K562 (cell line): ENCODE results near the gene GPR4. TPM values are rescaled to one million over a fixed set of nuclear protein-coding genes. Genes with fewer than 3 reads are reported as not detected.

Experiments
- ARHGAP35 ChIP-seq: fragments of 450-650 bp; IDR thresholded peaks from 2 replicates; pipeline ENCODE4 v1.6.1; 2018; ENCODE audit not compliant: partially characterized antibody
- ARID1B ChIP-seq: fragments of 450-650 bp; IDR thresholded peaks from 2 replicates; pipeline ENCODE4 v1.6.1; 2016; ENCODE audit warnings: antibody characterized with exemption, mild to moderate bottlenecking, inconsistent platforms
- CREB1 ChIP-seq, 2 experiments: sonication (generic) in 1 of 2; formaldehyde crosslinking in 1 of 2; IDR thresholded peaks; 2 replicates each; pipeline versions ENCODE4 v1.6.1 to v1.8.0; 2012 to 2022; ENCODE audit warnings: inconsistent platforms in 1 of 2, mild to moderate bottlenecking in 1 of 2, missing genetic modification reagents in 1 of 2, moderate library complexity in 1 of 2
- ELF1 ChIP-seq: fragments of 200-800 bp; sonication (Bioruptor generic); IDR thresholded peaks from 2 replicates; pipeline ENCODE4 v1.6.1; 2016; ENCODE audit warnings: missing genetic modification characterization, missing compliant biosample characterization
- FOSL1 ChIP-seq: fragments of 200-800 bp; sonication (Bioruptor generic); conservative IDR thresholded peaks from 2 replicates; pipeline ENCODE4 v1.6.1; 2016; ENCODE audit warnings: missing genetic modification characterization, missing compliant biosample characterization
- GTF2E2 ChIP-seq: fragments of 200-800 bp; sonication (Bioruptor generic); IDR thresholded peaks from 2 replicates; pipeline ENCODE4 v1.6.1; 2016; ENCODE audit warnings: missing genetic modification characterization, missing compliant biosample characterization
- HDAC3 ChIP-seq: fragments of 450-650 bp; IDR thresholded peaks from 2 replicates; pipeline ENCODE4 v1.6.1; 2018; ENCODE audit warnings: borderline replicate concordance, mild to moderate bottlenecking, moderate library complexity; ENCODE audit not compliant: partially characterized antibody
- MTA2 ChIP-seq: fragments of 450-650 bp; IDR thresholded peaks from 2 replicates; pipeline ENCODE4 v1.6.1; 2016; ENCODE audit warnings: low read depth
- NR2C2 ChIP-seq, 2 experiments: fragments of 200-800 bp in 1 of 2; sonication (Bioruptor generic) in 1 of 2; sonication (generic) in 1 of 2; formaldehyde crosslinking in 1 of 2; IDR thresholded peaks; 2 replicates each; pipeline versions ENCODE4 v1.6.1 to v1.8.0; 2016 to 2022; ENCODE audit warnings: mild to moderate bottlenecking in 1 of 2, missing compliant biosample characterization in 1 of 2, missing genetic modification characterization in 1 of 2, missing genetic modification reagents in 1 of 2
- PATZ1 ChIP-seq: fragments of 250-450 bp; sonication (Bioruptor Pico); IDR thresholded peaks from 2 replicates; pipeline ENCODE4 v1.5.0; 2020; ENCODE audit warnings: mild to moderate bottlenecking, borderline replicate concordance
- POLR2AphosphoS5 ChIP-seq: IDR thresholded peaks from 2 replicates; pipeline ENCODE4 v1.6.1; 2011; ENCODE audit warnings: mild to moderate bottlenecking, low read depth, low read length, moderate library complexity; ENCODE audit not compliant: control insufficient read depth, insufficient read depth
- POLR2G ChIP-seq: fragments of 200-400 bp; formaldehyde crosslinking; IDR thresholded peaks from 2 replicates; pipeline ENCODE4 v1.6.1; 2017; ENCODE audit warnings: low read depth, mild to moderate bottlenecking, antibody characterized with exemption, low read length, moderate library complexity
- RBFOX2 ChIP-seq: fragments of 200-400 bp; formaldehyde crosslinking; IDR thresholded peaks from 2 replicates; pipeline ENCODE4 v1.6.1; 2017; ENCODE audit warnings: low read depth, mild to moderate bottlenecking, low read length, moderate library complexity
- SRSF7 ChIP-seq: fragments of 200-400 bp; formaldehyde crosslinking; optimal IDR thresholded peaks from 2 replicates; pipeline ENCODE3; 2017; ENCODE audit warnings: mild to moderate bottlenecking, low read depth, low read length
- TFAP4 ChIP-seq: sonication (generic); formaldehyde crosslinking; IDR thresholded peaks from 2 replicates; pipeline ENCODE4 v1.8.0; 2022; ENCODE audit warnings: missing genetic modification reagents, mild to moderate bottlenecking, moderate library complexity, borderline replicate concordance
- ZNF124 ChIP-seq: sonication (generic); formaldehyde crosslinking; IDR thresholded peaks from 2 replicates; pipeline ENCODE4 v1.8.1; 2022; ENCODE audit warnings: missing genetic modification reagents
- ZNF212 ChIP-seq: fragments of 450-650 bp; formaldehyde crosslinking; IDR thresholded peaks from 2 replicates; pipeline ENCODE4 v1.4.0; 2020; ENCODE audit warnings: mild to moderate bottlenecking
- ZNF408 ChIP-seq: fragments of 250-450 bp; sonication (Bioruptor Pico); IDR thresholded peaks from 2 replicates; pipeline ENCODE4 v1.4.0; 2020; ENCODE audit warnings: low read depth, mild to moderate bottlenecking, moderate library complexity
- ZNF830 ChIP-seq: fragments of 250-450 bp; sonication (Bioruptor Pico); IDR thresholded peaks from 2 replicates; pipeline ENCODE4 v1.5.0; 2021; ENCODE audit warnings: mild to moderate bottlenecking
- polyA plus RNA-seq, 8 experiments: library from polyadenylated mRNA; depleted of rRNA in 4 of 8; stranded (reverse) in 5 of 8; unstranded in 3 of 8; fragments of >200 nt; fragmentation: Nextera tagmentation in 2 of 8; fragmentation: Illumina TruSeq in 1 of 8; extraction: Ambion mirVana in 2 of 8; extraction: Trizol in 1 of 8; gene quantifications; 2 replicates each; pipeline versions ENCODE4 v1.2.1 to v1.2.3, GENCODE V29; 2011 to 2014; ENCODE audit warnings: inconsistent platforms in 1 of 8, missing spikeins in 1 of 8
- total RNA-seq, 7 experiments: library from RNA; depleted of rRNA in 6 of 7; stranded (reverse); fragments of >200 nt in 6 of 7; fragmentation: Illumina TruSeq in 2 of 7; extraction: Trizol in 2 of 7; gene quantifications; 2 replicates each; pipeline versions ENCODE4 v1.2.1 to v1.2.3, GENCODE V29; 2011 to 2021; ENCODE audit warnings: low replicate concordance in 1 of 7
- TF ChIP-seq, protein P1 (sequence below), 3 experiments: fragments of 200-800 bp in 1 of 3; sonication (Bioruptor generic) in 1 of 3; sonication (generic) in 1 of 3; formaldehyde crosslinking in 1 of 3; IDR thresholded peaks; 2 replicates each; pipeline versions ENCODE4 v1.6.1 to v1.8.0; 2016 to 2022; ENCODE audit warnings: mild to moderate bottlenecking in 2 of 3, missing compliant biosample characterization in 2 of 3, missing genetic modification characterization in 2 of 3, missing genetic modification reagents in 1 of 3
- TF ChIP-seq, protein P2 (sequence below): fragments of 450-650 bp; IDR thresholded peaks from 2 replicates; pipeline ENCODE4 v1.6.1; 2016

Gene GPR4
- total and polyA plus RNA-seq, 9 of the 15 experiments (the other 6 are each of a cell fraction or from before 2014, with no cell fraction given) = 0.03 to 0.09 (median 0.04) TPM; not detected in 5

- TF ChIP-seq POLR2G (peak; percentile 87), MTA2 (no peak), NR2C2 (CRISPR knock-in tag; IDR thresholded peaks at IDR 0.05) (no peak), NR2C2 (tag; IDR thresholded peaks at IDR 0.05) (no peak), ZNF830 (no peak), ELF1 (tag) (no peak), POLR2AphosphoS5 (peak; percentile 49), ZNF212 (CRISPR knock-in tag) (no peak), ZNF124 (CRISPR knock-in tag) (no peak), TFAP4 (CRISPR knock-in tag) (peak; percentile 88), CREB1 (IDR thresholded peaks at IDR 0.05) (no peak), CREB1 (CRISPR knock-in tag; IDR thresholded peaks at IDR 0.05) (peak; percentile 57; the same call in 1 of the 2 replicates), RBFOX2 (peak; percentile 89), ARHGAP35 (no peak), ARID1B (0 out of 2 replicates have a peak, but pooled peaks have one; percentile 17), HDAC3 (no peak), PATZ1 (CRISPR knock-in tag) (no peak), FOSL1 (no peak), ZNF408 (CRISPR knock-in tag) (no peak), SRSF7 (no peak), GTF2E2 (no peak)
- TF ChIP-seq, protein P1, sequence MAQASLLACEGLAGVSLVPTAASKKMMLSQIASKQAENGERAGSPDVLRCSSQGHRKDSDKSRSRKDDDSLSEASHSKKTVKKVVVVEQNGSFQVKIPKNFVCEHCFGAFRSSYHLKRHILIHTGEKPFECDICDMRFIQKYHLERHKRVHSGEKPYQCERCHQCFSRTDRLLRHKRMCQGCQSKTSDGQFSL (CRISPR knock-in tag; IDR thresholded peaks at IDR 0.05) = 0 out of 2 replicates have a peak, but pooled peaks have one; percentile 65
- TF ChIP-seq, protein P1 (tag; IDR thresholded peaks at IDR 0.05) = no peak
- TF ChIP-seq, protein P2, sequence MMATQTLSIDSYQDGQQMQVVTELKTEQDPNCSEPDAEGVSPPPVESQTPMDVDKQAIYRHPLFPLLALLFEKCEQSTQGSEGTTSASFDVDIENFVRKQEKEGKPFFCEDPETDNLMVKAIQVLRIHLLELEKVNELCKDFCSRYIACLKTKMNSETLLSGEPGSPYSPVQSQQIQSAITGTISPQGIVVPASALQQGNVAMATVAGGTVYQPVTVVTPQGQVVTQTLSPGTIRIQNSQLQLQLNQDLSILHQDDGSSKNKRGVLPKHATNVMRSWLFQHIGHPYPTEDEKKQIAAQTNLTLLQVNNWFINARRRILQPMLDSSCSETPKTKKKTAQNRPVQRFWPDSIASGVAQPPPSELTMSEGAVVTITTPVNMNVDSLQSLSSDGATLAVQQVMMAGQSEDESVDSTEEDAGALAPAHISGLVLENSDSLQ = peak; percentile 97
These were observed 14.0 kb upstream of the GPR4 start (continued) for GRCh38 chr19:45615795-45616703.
